Dermis blood vessel endothelial cell (primary cell): ENCODE data around the gene ZC3H4. TPM values are rescaled to one million over a fixed set of nuclear protein-coding genes. Genes with fewer than 3 reads are reported as not detected.
"Not testable (repeated sequence)": the region's sequence is repeated elsewhere in the genome, so short reads cannot be mapped to it uniquely, and the experiment has no call there.

Source experiments
- DNase-seq: peaks from one replicate; pipeline ENCODE4 v3.0.0; 2010
- total RNA-seq: library from RNA; depleted of rRNA; stranded (reverse); fragments of >200 nt; gene quantifications from 2 replicates; pipeline ENCODE4 v1.2.3, GENCODE V29; 2014

The ZC3H4 gene
- total RNA-seq, 1 donor from 2014 or later = 11.9 TPM

- DNase-seq = peak; percentile 55
Measured at GRCh38 chr19:47107202-47107952, 6.2 kb downstream of the ZC3H4 start.

- DNase-seq = no peak
Measured at GRCh38 chr19:47106821-47107201, 6.8 kb downstream of the ZC3H4 start.

GRCh38 chr19:47105874-47106273, 7.7 kb downstream of the ZC3H4 start:
- DNase-seq = no peak

- no peak for DNase-seq
Measured at GRCh38 chr19:47104680-47105079, 8.9 kb downstream of the ZC3H4 start.

- no peak for DNase-seq
Measured at GRCh38 chr19:47102346-47103060, 11.1 kb downstream of the ZC3H4 start.

- DNase-seq = not testable (repeated sequence)
Measured at GRCh38 chr19:47101116-47101515, 12.5 kb downstream of the ZC3H4 start.

GRCh38 chr19:47100290-47100689, 13.3 kb downstream of the ZC3H4 start:
- DNase-seq = no peak

GRCh38 chr19:47099576-47100050, 14.0 kb downstream of the ZC3H4 start:
- DNase-seq = no peak

GRCh38 chr19:47098608-47099007, 15.0 kb downstream of the ZC3H4 start:
- no peak for DNase-seq

- DNase-seq = no peak
Measured at GRCh38 chr19:47097396-47098201, 16.0 kb downstream of the ZC3H4 start.

- DNase-seq = no peak
Measured at GRCh38 chr19:47096721-47097120, 16.9 kb downstream of the ZC3H4 start.

GRCh38 chr19:47096100-47096704, 17.4 kb downstream of the ZC3H4 start:
- no peak for DNase-seq

GRCh38 chr19:47095476-47096099, 18.0 kb downstream of the ZC3H4 start:
- no peak for DNase-seq

GRCh38 chr19:47094557-47095475, 18.8 kb downstream of the ZC3H4 start:
- DNase-seq = no peak

- no peak for DNase-seq
Measured at GRCh38 chr19:47093841-47094240, 19.7 kb downstream of the ZC3H4 start.

GRCh38 chr19:47093254-47093653, 20.3 kb downstream of the ZC3H4 start:
- no peak for DNase-seq

- no peak for DNase-seq
Measured at GRCh38 chr19:47089767-47090350, 23.7 kb downstream of the ZC3H4 start.

GRCh38 chr19:47086280-47086679, 27.3 kb downstream of the ZC3H4 start:
- DNase-seq = no peak

- no peak for DNase-seq
Measured at GRCh38 chr19:47084879-47085439, 28.6 kb downstream of the ZC3H4 start.

GRCh38 chr19:47082493-47082892, 31.1 kb downstream of the ZC3H4 start:
- no peak for DNase-seq
